Liver (tissue), 9 donors: ENCODE results near the gene NECTIN1. TPM values are rescaled to one million over a fixed set of nuclear protein-coding genes. Genes with fewer than 3 reads are reported as not detected.

Source experiments
- DNase-seq: peaks from one replicate; pipeline ENCODE4 v3.0.0-alpha.2; 2017; ENCODE audit warnings: low spot score
- H3K27ac ChIP-seq, 2 donors: one replicate each; pipeline ENCODE4 v1.7.0; 2013; ENCODE audit warnings: inconsistent platforms in 2 of 2, low read length in 2 of 2, control low read depth in 1 of 2, low read depth in 1 of 2, mild to moderate bottlenecking in 1 of 2
- H3K27me3 ChIP-seq, 4 donors: one replicate each; pipeline versions ENCODE4 v1.6.1 to v1.7.0; 2013; ENCODE audit warnings: low read length in 3 of 4, inconsistent platforms in 1 of 4, mild to moderate bottlenecking in 1 of 4, moderate library complexity in 1 of 4; ENCODE audit not compliant: control insufficient read depth in 4 of 4, insufficient read depth in 4 of 4
- H3K36me3 ChIP-seq, 4 donors: one replicate each; pipeline versions ENCODE4 v1.6.1 to v1.7.0; 2013; ENCODE audit warnings: low read length in 3 of 4, mild to moderate bottlenecking in 3 of 4, low read depth in 1 of 4, moderate library complexity in 1 of 4; ENCODE audit not compliant: control insufficient read depth in 4 of 4, insufficient read depth in 3 of 4
- H3K4me1 ChIP-seq, 4 donors: one replicate each; pipeline versions ENCODE4 v1.6.1 to v1.7.0; 2013; ENCODE audit warnings: low read length in 3 of 4, mild to moderate bottlenecking in 3 of 4, moderate library complexity in 1 of 4; ENCODE audit not compliant: control insufficient read depth in 4 of 4, insufficient read depth in 4 of 4
- H3K4me3 ChIP-seq, 3 donors: one replicate each; pipeline versions ENCODE4 v1.6.1 to v1.7.0; 2013; ENCODE audit warnings: low read length in 3 of 3, control low read depth in 1 of 3, low read depth in 1 of 3, mild to moderate bottlenecking in 1 of 3
- H3K9ac ChIP-seq, 2 donors: one replicate each; pipeline ENCODE4 v1.7.0; 2013; ENCODE audit warnings: low read length in 2 of 2, mild to moderate bottlenecking in 2 of 2, moderate library complexity in 2 of 2, control low read depth in 1 of 2, low read depth in 1 of 2
- H3K9me3 ChIP-seq, 4 donors: one replicate each; pipeline versions ENCODE4 v1.6.1 to v1.7.0; 2013; ENCODE audit warnings: low read length in 3 of 4; ENCODE audit not compliant: control insufficient read depth in 4 of 4
- EGR1 ChIP-seq, 2 donors: IDR thresholded peaks; 2 replicates each; pipeline ENCODE4 v1.6.1; 2016 to 2018; ENCODE audit warnings: antibody characterized with exemption in 2 of 2, low read depth in 2 of 2
- FOXA1 ChIP-seq: IDR thresholded peaks from 2 replicates; pipeline ENCODE4 v1.6.1; 2016; ENCODE audit warnings: antibody characterized with exemption
- HNF4A ChIP-seq, 2 donors: conservative IDR thresholded peaks; 2 replicates each; pipeline ENCODE4 v1.6.1; 2016; ENCODE audit warnings: antibody characterized with exemption in 2 of 2, mild to moderate bottlenecking in 2 of 2
- HNF4G ChIP-seq: IDR thresholded peaks from 2 replicates; pipeline ENCODE4 v1.6.1; 2016; ENCODE audit warnings: antibody characterized with exemption
- JUND ChIP-seq, 2 donors: IDR thresholded peaks; 2 replicates each; pipeline ENCODE4 v1.6.1; 2016; ENCODE audit warnings: antibody characterized with exemption in 2 of 2
- NR2F2 ChIP-seq: IDR thresholded peaks from 2 replicates; pipeline ENCODE4 v1.6.1; 2016; ENCODE audit warnings: antibody characterized with exemption
- RAD21 ChIP-seq, 2 donors: IDR thresholded peaks; 2 replicates each; pipeline ENCODE4 v1.6.1; 2016; ENCODE audit warnings: antibody characterized with exemption in 2 of 2, mild to moderate bottlenecking in 2 of 2
- RXRA ChIP-seq, 2 donors: IDR thresholded peaks; 2 replicates each; pipeline ENCODE4 v1.6.1; 2017 to 2018; ENCODE audit warnings: antibody characterized with exemption in 2 of 2, mild to moderate bottlenecking in 1 of 2
- SP1 ChIP-seq: IDR thresholded peaks from 2 replicates; pipeline ENCODE4 v1.6.1; 2018; ENCODE audit warnings: antibody characterized with exemption, mild to moderate bottlenecking
- TAF1 ChIP-seq: conservative IDR thresholded peaks from 2 replicates; pipeline ENCODE4 v1.6.1; 2016; ENCODE audit warnings: antibody characterized with exemption, mild to moderate bottlenecking
- YY1 ChIP-seq: IDR thresholded peaks from 2 replicates; pipeline ENCODE4 v1.6.1; 2016; ENCODE audit warnings: antibody characterized with exemption, mild to moderate bottlenecking
- WGBS: extraction: QIAGEN DNeasy Blood & Tissue Kit; methylation state at CpG from one replicate; pipeline ENCODE4 v1.1.7; 2013; 5-methylcytosine and 5-hydroxymethylcytosine counted together
- polyA plus RNA-seq, 2 donors: library from polyadenylated mRNA; stranded (reverse) in 1 of 2; unstranded in 1 of 2; fragments of 200-250 nt in 1 of 2; fragments of >200 nt in 1 of 2; fragmentation: Nextera tagmentation in 1 of 2; extraction: Ambion mirVana in 1 of 2; gene quantifications; one replicate each; pipeline versions ENCODE4 v1.2.1 to v1.2.3, GENCODE V29; 2013 to 2015
- total RNA-seq, 2 donors: library from RNA; depleted of rRNA; stranded (reverse); fragments of >200 nt; gene quantifications; one replicate each; pipeline ENCODE4 v1.2.3, GENCODE V29; 2014
- TF ChIP-seq, protein P1 (sequence below): IDR thresholded peaks from 2 replicates; pipeline ENCODE4 v1.6.1; 2016; ENCODE audit warnings: antibody characterized with exemption, mild to moderate bottlenecking
- TF ChIP-seq, protein P2 (sequence below): IDR thresholded peaks from 2 replicates; pipeline ENCODE4 v1.6.1; 2016; ENCODE audit warnings: antibody characterized with exemption
- TF ChIP-seq, protein P3 (sequence below): fragments of 150-350 bp; IDR thresholded peaks from 2 replicates; pipeline ENCODE4 v1.5.1; 2017; ENCODE audit warnings: improper control_type of control experiment, low read depth, low read length; ENCODE audit not compliant: missing input control
- TF ChIP-seq, protein P4 (sequence below): IDR thresholded peaks from 2 replicates; pipeline ENCODE4 v1.6.1; 2016; ENCODE audit warnings: antibody characterized with exemption
- donor health status: healthy.
- donor health status: healthy.
- donor health status: healthy.
- donor health status: healthy.
- donor health status: healthy.

The NECTIN1 gene
- total and polyA plus RNA-seq, 4 donors: 0.69 to 7.7 (median 5.0) TPM

DNA sequence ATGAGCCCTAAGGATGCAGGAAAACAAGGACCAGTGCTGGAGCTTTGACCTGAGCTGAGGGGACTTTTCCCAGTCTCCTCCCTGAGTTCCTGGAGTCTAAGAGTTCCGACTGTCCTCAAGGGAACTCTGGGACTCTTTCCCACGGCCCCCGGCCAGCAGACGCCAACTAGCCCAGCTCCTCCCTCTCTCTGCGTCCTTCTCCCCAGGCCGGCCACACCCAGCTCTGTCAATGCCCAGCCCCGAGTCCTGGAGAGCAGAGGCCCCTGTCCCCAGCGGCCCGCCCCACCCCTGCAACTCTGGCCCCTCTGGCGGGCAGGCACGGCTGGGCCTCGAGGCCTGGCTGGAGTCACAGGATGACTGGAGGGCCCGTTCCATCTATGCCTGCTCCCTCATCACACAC, 29.8 kb downstream of the NECTIN1 start:
- TF ChIP-seq RAD21 (IDR thresholded peaks at IDR 0.05) (peak in 1 of 2 donors; percentile 11), NR2F2 (peak; percentile 60), RXRA (IDR thresholded peaks at IDR 0.05) (peak; percentile 75 to 82), HNF4A (conservative IDR thresholded peaks at IDR 0.05) (peak; percentile 4 to 64), YY1 (no peak), FOXA1 (no peak), SP1 (peak; percentile 44)
- Histone ChIP-seq H3K27ac (peak overlapping the region; percentile 23 to 25), H3K4me3 (no peak overlapping the region), H3K9me3 (no peaks in the 10 kb centered on the region), H3K4me1 (peaks cover 9 to 39% (median 29%) of the 10 kb centered on the region in 4 donors), H3K9ac (no peak overlapping the region), H3K36me3 (no peaks in the 10 kb centered on the region), H3K27me3 (no peaks in the 10 kb centered on the region)
- 16% methylated on average over 13 of the region's 13 CpGs for WGBS
- no peak for DNase-seq

DNA sequence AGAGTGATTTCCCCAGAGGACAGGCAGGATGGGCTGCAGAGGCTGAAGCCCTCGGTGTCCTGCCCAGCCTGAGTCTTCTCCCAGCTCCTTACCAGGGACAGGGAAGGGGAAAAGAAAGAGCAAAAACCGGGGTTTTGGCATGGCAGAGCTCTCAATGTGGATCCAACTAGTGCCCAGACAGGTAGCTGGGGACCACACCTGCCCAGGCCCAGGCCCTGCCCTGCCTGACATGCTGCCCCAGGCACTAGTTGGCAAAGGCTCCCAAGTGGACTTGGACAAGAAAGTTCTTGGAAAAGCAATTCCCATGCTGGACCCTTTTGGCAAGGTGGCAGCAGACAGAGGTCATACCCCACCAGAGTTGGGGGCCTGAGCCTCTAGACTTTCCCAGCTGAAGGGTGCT, 31.1 kb downstream of the NECTIN1 start:
- Histone ChIP-seq H3K4me3 (no peak overlapping the region), H3K36me3 (no peaks in the 10 kb centered on the region), H3K9me3 (no peaks in the 10 kb centered on the region), H3K9ac (no peak overlapping the region), H3K27me3 (no peaks in the 10 kb centered on the region), H3K4me1 (peaks cover 13 to 44% (median 34%) of the 10 kb centered on the region in 4 donors), H3K27ac (no peak overlapping the region)
- WGBS: 70% methylated on average over 2 of the region's 2 CpGs
- DNase-seq: no peak
- no peak for TF ChIP-seq TAF1
- no peak for TF ChIP-seq EGR1 (IDR thresholded peaks at IDR 0.05; ENCODE audit: low read depth in 2 of 2)
- TF ChIP-seq, protein P1, sequence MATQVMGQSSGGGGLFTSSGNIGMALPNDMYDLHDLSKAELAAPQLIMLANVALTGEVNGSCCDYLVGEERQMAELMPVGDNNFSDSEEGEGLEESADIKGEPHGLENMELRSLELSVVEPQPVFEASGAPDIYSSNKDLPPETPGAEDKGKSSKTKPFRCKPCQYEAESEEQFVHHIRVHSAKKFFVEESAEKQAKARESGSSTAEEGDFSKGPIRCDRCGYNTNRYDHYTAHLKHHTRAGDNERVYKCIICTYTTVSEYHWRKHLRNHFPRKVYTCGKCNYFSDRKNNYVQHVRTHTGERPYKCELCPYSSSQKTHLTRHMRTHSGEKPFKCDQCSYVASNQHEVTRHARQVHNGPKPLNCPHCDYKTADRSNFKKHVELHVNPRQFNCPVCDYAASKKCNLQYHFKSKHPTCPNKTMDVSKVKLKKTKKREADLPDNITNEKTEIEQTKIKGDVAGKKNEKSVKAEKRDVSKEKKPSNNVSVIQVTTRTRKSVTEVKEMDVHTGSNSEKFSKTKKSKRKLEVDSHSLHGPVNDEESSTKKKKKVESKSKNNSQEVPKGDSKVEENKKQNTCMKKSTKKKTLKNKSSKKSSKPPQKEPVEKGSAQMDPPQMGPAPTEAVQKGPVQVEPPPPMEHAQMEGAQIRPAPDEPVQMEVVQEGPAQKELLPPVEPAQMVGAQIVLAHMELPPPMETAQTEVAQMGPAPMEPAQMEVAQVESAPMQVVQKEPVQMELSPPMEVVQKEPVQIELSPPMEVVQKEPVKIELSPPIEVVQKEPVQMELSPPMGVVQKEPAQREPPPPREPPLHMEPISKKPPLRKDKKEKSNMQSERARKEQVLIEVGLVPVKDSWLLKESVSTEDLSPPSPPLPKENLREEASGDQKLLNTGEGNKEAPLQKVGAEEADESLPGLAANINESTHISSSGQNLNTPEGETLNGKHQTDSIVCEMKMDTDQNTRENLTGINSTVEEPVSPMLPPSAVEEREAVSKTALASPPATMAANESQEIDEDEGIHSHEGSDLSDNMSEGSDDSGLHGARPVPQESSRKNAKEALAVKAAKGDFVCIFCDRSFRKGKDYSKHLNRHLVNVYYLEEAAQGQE: no peak
- TF ChIP-seq YY1: no peak
- TF ChIP-seq, protein P2, sequence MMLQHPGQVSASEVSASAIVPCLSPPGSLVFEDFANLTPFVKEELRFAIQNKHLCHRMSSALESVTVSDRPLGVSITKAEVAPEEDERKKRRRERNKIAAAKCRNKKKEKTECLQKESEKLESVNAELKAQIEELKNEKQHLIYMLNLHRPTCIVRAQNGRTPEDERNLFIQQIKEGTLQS: no peak

DNA sequence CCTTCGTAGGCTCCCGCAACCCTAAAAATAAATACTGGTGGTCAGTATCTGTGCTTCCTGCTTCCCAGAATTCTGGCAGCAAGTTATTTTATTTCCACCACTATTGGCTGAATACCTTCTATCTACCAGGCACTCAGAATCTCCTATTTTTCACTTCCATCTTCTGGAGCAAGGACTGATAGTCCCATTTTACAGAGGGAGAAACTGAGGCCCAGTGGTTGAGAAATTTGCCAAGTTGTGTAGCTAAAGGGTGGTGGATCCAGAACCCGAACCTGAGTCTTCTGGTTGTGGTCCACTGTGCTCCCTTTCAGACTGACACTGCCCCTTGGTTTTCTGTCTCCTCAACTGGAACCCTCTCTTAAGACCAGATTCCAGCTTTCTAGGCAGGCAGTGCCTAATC, 31.6 kb downstream of the NECTIN1 start:
- WGBS: 90% methylated on average over 3 of the region's 3 CpGs
- Histone ChIP-seq H3K27me3 (no peaks in the 10 kb centered on the region), H3K36me3 (no peaks in the 10 kb centered on the region), H3K9me3 (no peaks in the 10 kb centered on the region), H3K4me1 (peaks cover 13 to 44% (median 34%) of the 10 kb centered on the region in 4 donors), H3K4me3 (no peak overlapping the region), H3K9ac (no peak overlapping the region), H3K27ac (no peak overlapping the region)
- TF ChIP-seq HNF4G: no peak
- no peak for TF ChIP-seq JUND (IDR thresholded peaks at IDR 0.05)
- no peak for TF ChIP-seq RXRA (IDR thresholded peaks at IDR 0.05)
- no peak for TF ChIP-seq RAD21 (IDR thresholded peaks at IDR 0.05)
- TF ChIP-seq HNF4A (conservative IDR thresholded peaks at IDR 0.05): no peak
- TF ChIP-seq EGR1 (IDR thresholded peaks at IDR 0.05; ENCODE audit: low read depth in 2 of 2): no peak
- TF ChIP-seq, protein P3, sequence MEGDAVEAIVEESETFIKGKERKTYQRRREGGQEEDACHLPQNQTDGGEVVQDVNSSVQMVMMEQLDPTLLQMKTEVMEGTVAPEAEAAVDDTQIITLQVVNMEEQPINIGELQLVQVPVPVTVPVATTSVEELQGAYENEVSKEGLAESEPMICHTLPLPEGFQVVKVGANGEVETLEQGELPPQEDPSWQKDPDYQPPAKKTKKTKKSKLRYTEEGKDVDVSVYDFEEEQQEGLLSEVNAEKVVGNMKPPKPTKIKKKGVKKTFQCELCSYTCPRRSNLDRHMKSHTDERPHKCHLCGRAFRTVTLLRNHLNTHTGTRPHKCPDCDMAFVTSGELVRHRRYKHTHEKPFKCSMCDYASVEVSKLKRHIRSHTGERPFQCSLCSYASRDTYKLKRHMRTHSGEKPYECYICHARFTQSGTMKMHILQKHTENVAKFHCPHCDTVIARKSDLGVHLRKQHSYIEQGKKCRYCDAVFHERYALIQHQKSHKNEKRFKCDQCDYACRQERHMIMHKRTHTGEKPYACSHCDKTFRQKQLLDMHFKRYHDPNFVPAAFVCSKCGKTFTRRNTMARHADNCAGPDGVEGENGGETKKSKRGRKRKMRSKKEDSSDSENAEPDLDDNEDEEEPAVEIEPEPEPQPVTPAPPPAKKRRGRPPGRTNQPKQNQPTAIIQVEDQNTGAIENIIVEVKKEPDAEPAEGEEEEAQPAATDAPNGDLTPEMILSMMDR: no peak
- TF ChIP-seq YY1: no peak
- TF ChIP-seq, protein P4, sequence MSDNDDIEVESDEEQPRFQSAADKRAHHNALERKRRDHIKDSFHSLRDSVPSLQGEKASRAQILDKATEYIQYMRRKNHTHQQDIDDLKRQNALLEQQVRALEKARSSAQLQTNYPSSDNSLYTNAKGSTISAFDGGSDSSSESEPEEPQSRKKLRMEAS: no peak
- no peak for DNase-seq
